GM23338 (cell line): ENCODE data around the gene EXOC6. TPM values are rescaled to one million over a fixed set of nuclear protein-coding genes. Genes with fewer than 3 reads are reported as not detected.

Source experiments
- ATAC-seq: fragments of 200-7000 bp; cut with Tn5 transposase; 3 replicates; pipeline ENCODE4 v1.9.1; 2020
- DNase-seq: peaks from one replicate; pipeline ENCODE4 v3.0.0-alpha.2; 2015; ENCODE audit warnings: low spot score
- H2AFZ ChIP-seq: fragments of 200-600 bp; sonication (generic); 2 replicates; pipeline ENCODE4 v1.8.0; 2016; ENCODE audit warnings: antibody characterized with exemption, mild to moderate bottlenecking, moderate library complexity
- H3F3A ChIP-seq: fragments of 200-600 bp; sonication (generic); replicated peaks from 2 replicates; pipeline ENCODE4 v1.8.0; 2017; ENCODE audit warnings: antibody characterized with exemption, mixed run types, low read depth
- H3K27ac ChIP-seq: fragments of 200-600 bp; sonication (generic); 2 replicates; pipeline ENCODE4 v1.6.1; 2016; ENCODE audit warnings: low read depth
- H3K27me3 ChIP-seq: fragments of 200-600 bp; sonication (generic); 2 replicates; pipeline ENCODE4 v1.8.0; 2016; ENCODE audit warnings: mild to moderate bottlenecking, mixed run types, moderate library complexity; ENCODE audit not compliant: insufficient read depth
- H3K36me3 ChIP-seq: fragments of 200-600 bp; sonication (generic); 2 replicates; pipeline ENCODE4 v1.8.0; 2016; ENCODE audit warnings: mild to moderate bottlenecking; ENCODE audit not compliant: insufficient read depth
- H3K4me1 ChIP-seq: fragments of 200-600 bp; sonication (generic); 2 replicates; pipeline ENCODE4 v1.8.0; 2016; ENCODE audit warnings: mild to moderate bottlenecking, moderate library complexity; ENCODE audit not compliant: insufficient read depth
- H3K4me2 ChIP-seq: fragments of 200-600 bp; sonication (generic); 2 replicates; pipeline ENCODE4 v1.7.1; 2017; ENCODE audit warnings: mixed run types
- H3K4me3 ChIP-seq: fragments of 200-600 bp; sonication (generic); 2 replicates; pipeline ENCODE4 v1.6.1; 2016; ENCODE audit warnings: mixed run types
- H3K79me2 ChIP-seq: fragments of 200-600 bp; sonication (generic); replicated peaks from 2 replicates; pipeline ENCODE4 v1.8.0; 2017; ENCODE audit warnings: mild to moderate bottlenecking; ENCODE audit not compliant: insufficient read depth
- H3K9me2 ChIP-seq: fragments of 200-600 bp; sonication (generic); 2 replicates; pipeline ENCODE4 v1.8.0; 2017; ENCODE audit not compliant: insufficient read depth
- H4K20me1 ChIP-seq: fragments of 200-600 bp; sonication (generic); replicated peaks from 2 replicates; pipeline ENCODE4 v1.8.0; 2017; ENCODE audit warnings: mild to moderate bottlenecking; ENCODE audit not compliant: insufficient read depth
- H3K27ac Mint-ChIP-seq: 2 replicates; pipeline ENCODE4 v1.8.0; 2020; ENCODE audit warnings: inconsistent platforms, mild to moderate bottlenecking, moderate library complexity, mixed read lengths
- H3K27me3 Mint-ChIP-seq: 3 replicates; pipeline ENCODE4 v1.8.0; 2022; ENCODE audit warnings: low read depth, mild to moderate bottlenecking, moderate library complexity, mixed read lengths, inconsistent platforms; ENCODE audit not compliant: insufficient read depth, poor library complexity
- H3K36me3 Mint-ChIP-seq: 3 replicates; pipeline ENCODE4 v1.8.0; 2021; ENCODE audit warnings: low read depth, mild to moderate bottlenecking, inconsistent platforms, moderate library complexity, mixed read lengths
- H3K4me1 Mint-ChIP-seq: 3 replicates; pipeline ENCODE4 v1.8.0; 2020; ENCODE audit warnings: mild to moderate bottlenecking, inconsistent platforms, mixed read lengths
- H3K4me3 Mint-ChIP-seq: 3 replicates; pipeline ENCODE4 v1.8.0; 2021; ENCODE audit warnings: moderate library complexity, mild to moderate bottlenecking, inconsistent platforms, mixed read lengths
- H3K9me3 Mint-ChIP-seq: 3 replicates; pipeline ENCODE4 v1.8.0; 2020; ENCODE audit warnings: moderate library complexity, mild to moderate bottlenecking, inconsistent platforms, mixed read lengths
- EZH2 ChIP-seq: fragments of 200-600 bp; sonication (generic); IDR thresholded peaks from one replicate; pipeline ENCODE4 v1.8.0; 2017; ENCODE audit warnings: antibody characterized with exemption, mild to moderate bottlenecking, low read depth; ENCODE audit not compliant: unreplicated experiment
- EZH2phosphoT487 ChIP-seq: fragments of 200-600 bp; sonication (generic); IDR thresholded peaks from one replicate; pipeline ENCODE4 v1.8.1; 2018; ENCODE audit warnings: antibody characterized with exemption; ENCODE audit not compliant: unreplicated experiment
- JUNB ChIP-seq: IDR thresholded peaks from one replicate; pipeline ENCODE4 v1.6.1; 2016; ENCODE audit warnings: antibody characterized with exemption; ENCODE audit not compliant: unreplicated experiment
- polyA plus RNA-seq: library from polyadenylated mRNA; unstranded; fragments of >200 nt; fragmentation: Nextera tagmentation; extraction: Ambion mirVana; gene quantifications from 2 replicates; pipeline ENCODE4 v1.2.1, GENCODE V29; 2016
- total RNA-seq: library from RNA; depleted of rRNA; stranded (reverse); fragments of >200 nt; shearing (Covaris generic); gene quantifications from 2 replicates; pipeline ENCODE4 v1.2.3, GENCODE V29; 2014
- TF ChIP-seq, protein P1 (sequence below), 2 experiments: fragments of 200-600 bp in 1 of 2; sonication (generic) in 1 of 2; conservative IDR thresholded peaks; 2 replicates each; pipeline versions ENCODE4 v1.5.1 to v1.6.1; 2016 to 2017; ENCODE audit warnings: antibody characterized with exemption in 2 of 2, low read depth in 2 of 2, mild to moderate bottlenecking in 2 of 2, moderate library complexity in 1 of 2

Gene EXOC6
- total and polyA plus RNA-seq, 2 experiments from 2014 or later: 5.0 to 6.0 TPM

DNA sequence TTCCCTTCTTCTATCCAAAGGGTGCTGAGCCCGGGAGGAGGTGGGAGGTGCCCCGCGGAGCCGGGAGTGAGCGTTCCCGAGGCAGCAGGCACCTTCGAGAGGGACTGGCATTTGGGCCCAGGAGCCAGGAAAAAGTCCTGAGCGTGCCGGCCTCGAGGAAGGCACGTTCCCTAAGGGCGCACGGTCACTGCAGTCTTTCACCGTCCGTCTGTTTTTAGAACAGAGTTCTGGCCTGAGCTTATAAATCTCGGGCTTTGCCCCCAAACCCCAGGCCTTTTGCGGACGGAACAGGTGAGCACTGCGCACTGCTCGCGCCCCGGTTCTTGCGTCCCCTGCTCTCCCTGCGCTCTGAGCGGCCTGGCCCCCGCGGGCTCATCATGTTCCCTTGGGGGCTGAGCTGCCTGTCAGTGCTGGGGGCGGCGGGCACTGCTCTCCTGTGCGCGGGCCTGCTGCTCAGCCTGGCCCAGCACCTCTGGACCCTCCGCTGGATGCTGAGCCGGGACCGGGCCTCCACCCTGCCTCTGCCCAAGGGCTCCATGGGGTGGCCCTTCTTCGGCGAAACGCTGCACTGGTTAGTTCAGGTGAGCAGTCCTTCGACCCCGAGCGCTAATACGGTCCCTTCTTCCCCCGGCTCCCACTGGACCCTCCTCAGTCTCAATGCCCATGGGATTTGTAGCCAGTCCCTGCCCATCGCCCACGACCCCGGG is 212.7 kb downstream of the EXOC6 start:
- Mint-ChIP-seq H3K9me3 (no peaks in the 10 kb centered on the region), H3K27ac (no peak overlapping the region), H3K27me3 (peaks cover 75% of the 10 kb centered on the region), H3K4me3 (peak overlapping the region; percentile 68), H3K36me3 (no peaks in the 10 kb centered on the region; the same call in 2 of the 3 replicates), H3K4me1 (peaks cover 32% of the 10 kb centered on the region)
- Histone ChIP-seq H3K36me3 (no peaks in the 10 kb centered on the region), H3K4me2 (peak overlapping the region; percentile 89), H3K4me1 (peaks cover 42% of the 10 kb centered on the region), H3K9me2 (no peaks in the 10 kb centered on the region), H2AFZ (peak overlapping the region; percentile 80), H3K27ac (no peak overlapping the region), H3K79me2 (no peaks in the 10 kb centered on the region), H3F3A (peaks cover 21% of the 10 kb centered on the region), H3K4me3 (peak overlapping the region; percentile 63), H4K20me1 (peaks cover 12% of the 10 kb centered on the region), H3K27me3 (peaks cover 95% of the 10 kb centered on the region)
- DNase-seq (peak; percentile 42), ATAC-seq (peak; percentile 5)
- TF ChIP-seq EZH2 (peak; percentile 95), EZH2phosphoT487 (peak; percentile 85)
- TF ChIP-seq, protein P1, sequence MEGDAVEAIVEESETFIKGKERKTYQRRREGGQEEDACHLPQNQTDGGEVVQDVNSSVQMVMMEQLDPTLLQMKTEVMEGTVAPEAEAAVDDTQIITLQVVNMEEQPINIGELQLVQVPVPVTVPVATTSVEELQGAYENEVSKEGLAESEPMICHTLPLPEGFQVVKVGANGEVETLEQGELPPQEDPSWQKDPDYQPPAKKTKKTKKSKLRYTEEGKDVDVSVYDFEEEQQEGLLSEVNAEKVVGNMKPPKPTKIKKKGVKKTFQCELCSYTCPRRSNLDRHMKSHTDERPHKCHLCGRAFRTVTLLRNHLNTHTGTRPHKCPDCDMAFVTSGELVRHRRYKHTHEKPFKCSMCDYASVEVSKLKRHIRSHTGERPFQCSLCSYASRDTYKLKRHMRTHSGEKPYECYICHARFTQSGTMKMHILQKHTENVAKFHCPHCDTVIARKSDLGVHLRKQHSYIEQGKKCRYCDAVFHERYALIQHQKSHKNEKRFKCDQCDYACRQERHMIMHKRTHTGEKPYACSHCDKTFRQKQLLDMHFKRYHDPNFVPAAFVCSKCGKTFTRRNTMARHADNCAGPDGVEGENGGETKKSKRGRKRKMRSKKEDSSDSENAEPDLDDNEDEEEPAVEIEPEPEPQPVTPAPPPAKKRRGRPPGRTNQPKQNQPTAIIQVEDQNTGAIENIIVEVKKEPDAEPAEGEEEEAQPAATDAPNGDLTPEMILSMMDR (conservative IDR thresholded peaks at IDR 0.05; ENCODE audit: low read depth in 2 of 2): no peak

DNA sequence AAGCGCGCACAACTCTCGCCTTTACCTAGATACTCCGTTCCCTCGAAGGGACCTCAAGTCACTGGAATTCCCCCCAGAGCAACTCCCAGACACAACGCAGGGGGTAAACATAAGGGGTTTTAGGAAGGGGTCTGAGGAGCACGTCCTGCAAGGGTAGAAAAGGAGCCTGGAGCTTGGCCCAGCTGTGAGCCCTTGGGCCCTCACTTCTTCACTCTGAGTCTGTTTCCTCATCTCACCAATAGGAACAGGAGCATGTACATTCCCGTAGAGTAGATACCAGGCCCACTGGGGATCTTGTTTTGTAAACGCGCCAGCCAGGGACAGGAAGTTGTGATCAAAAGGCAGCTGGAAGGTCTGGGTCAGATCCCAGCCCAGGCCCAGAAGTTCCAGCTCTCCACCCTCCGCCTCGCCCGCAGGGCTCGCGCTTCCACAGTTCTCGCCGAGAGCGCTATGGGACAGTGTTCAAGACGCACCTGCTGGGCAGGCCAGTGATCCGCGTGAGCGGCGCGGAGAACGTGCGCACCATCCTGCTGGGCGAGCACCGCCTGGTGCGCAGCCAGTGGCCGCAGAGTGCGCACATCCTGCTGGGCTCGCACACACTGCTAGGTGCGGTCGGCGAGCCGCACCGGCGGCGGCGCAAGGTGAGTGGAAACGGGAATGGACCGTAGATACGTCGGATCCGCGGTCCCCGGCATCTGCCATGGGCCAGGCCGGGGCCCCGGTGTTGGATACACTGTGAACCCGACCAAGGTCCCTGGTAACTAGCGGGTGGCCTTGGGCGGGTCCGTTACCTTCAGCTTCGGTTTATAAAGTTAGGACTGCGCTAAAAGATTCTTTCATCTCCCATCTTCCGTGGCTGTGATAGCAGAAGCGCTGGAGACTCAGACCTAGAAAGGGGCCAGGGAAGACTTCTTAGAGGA is 213.5 kb downstream of the EXOC6 start:
- H3K4me3 Mint-ChIP-seq: peak overlapping the region; percentile 67
- Histone ChIP-seq H3F3A (peaks cover 22% of the 10 kb centered on the region), H3K9me2 (no peaks in the 10 kb centered on the region), H3K4me1 (peaks cover 38% of the 10 kb centered on the region), H3K4me2 (peak overlapping the region; percentile 89), H3K36me3 (no peaks in the 10 kb centered on the region), H3K27ac (no peak overlapping the region), H3K79me2 (no peaks in the 10 kb centered on the region), H2AFZ (no peak overlapping the region; the same call in 1 of the 2 replicates), H3K27me3 (peaks cover 100% of the 10 kb centered on the region), H4K20me1 (peaks cover 12% of the 10 kb centered on the region), H3K4me3 (peak overlapping the region; percentile 63)
- DNase-seq: peak; percentile 52
- ATAC-seq: peak; percentile 5
- peaks cover 30% of the 10 kb centered on the region for H3K4me1 Mint-ChIP-seq
- peaks cover 83% of the 10 kb centered on the region for H3K27me3 Mint-ChIP-seq
- TF ChIP-seq EZH2 (peak; percentile 70), JUNB (no peak)
- H3K27ac Mint-ChIP-seq: no peak overlapping the region
- H3K36me3 Mint-ChIP-seq: no peaks in the 10 kb centered on the region; the same call in 2 of the 3 replicates
- H3K9me3 Mint-ChIP-seq: no peaks in the 10 kb centered on the region; the same call in 2 of the 3 replicates
